ENCODE data around the gene DDAH1. TPM values are rescaled to one million over a fixed set of nuclear protein-coding genes. Genes with fewer than 3 reads are reported as not detected.

DDAH1 gene
- total and polyA plus RNA-seq, 9 donors: 3.3 to 32.3 (median 11.7) TPM

DNA sequence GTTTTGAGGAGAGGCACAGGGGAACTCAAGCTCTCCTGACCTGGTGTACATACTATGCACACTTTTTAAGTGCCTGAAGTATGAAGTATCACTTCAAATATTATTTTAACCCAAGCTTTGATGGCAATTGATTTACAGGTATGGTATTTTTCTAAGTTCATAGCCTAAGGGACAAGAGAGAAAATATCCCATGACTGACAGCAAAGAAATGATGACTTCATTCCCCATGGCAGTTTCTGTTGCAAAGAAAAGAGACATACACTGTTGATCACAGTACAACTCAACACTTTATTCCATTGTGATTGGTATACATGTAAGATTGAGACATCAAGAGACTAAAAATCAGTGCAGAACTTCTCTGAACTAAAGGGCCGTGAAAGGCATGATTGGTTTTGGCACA is 146.7 kb downstream of the DDAH1 start:
- Histone ChIP-seq H3K27ac (no peak overlapping the region), H3K36me3 (no peaks in the 10 kb centered on the region), H3K4me3 (no peak overlapping the region), H3K27me3 (no peaks in the 10 kb centered on the region), H3K9me3 (no peaks in the 10 kb centered on the region), H3K4me1 (ENCODE audit: insufficient read depth) (peaks cover 8% of the 10 kb centered on the region)
- intact Hi-C loops (cut with DNase I): loop anchor here in 1 of 4 donors (10.0 kb wide), 1 partner anchor 147 kb away; the partner anchor contains the start of gene DDAH1
- 88 to 95% (median 94%) methylated on average over 1 of the region's 1 CpG for WGBS, 3 donors
- TF ChIP-seq EP300 (IDR thresholded peaks at IDR 0.05): no peak
- TF ChIP-seq, protein P1, sequence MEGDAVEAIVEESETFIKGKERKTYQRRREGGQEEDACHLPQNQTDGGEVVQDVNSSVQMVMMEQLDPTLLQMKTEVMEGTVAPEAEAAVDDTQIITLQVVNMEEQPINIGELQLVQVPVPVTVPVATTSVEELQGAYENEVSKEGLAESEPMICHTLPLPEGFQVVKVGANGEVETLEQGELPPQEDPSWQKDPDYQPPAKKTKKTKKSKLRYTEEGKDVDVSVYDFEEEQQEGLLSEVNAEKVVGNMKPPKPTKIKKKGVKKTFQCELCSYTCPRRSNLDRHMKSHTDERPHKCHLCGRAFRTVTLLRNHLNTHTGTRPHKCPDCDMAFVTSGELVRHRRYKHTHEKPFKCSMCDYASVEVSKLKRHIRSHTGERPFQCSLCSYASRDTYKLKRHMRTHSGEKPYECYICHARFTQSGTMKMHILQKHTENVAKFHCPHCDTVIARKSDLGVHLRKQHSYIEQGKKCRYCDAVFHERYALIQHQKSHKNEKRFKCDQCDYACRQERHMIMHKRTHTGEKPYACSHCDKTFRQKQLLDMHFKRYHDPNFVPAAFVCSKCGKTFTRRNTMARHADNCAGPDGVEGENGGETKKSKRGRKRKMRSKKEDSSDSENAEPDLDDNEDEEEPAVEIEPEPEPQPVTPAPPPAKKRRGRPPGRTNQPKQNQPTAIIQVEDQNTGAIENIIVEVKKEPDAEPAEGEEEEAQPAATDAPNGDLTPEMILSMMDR (IDR thresholded peaks at IDR 0.05): no peak
- no peak for TF ChIP-seq POLR2A (IDR thresholded peaks at IDR 0.05)
- DNase-seq: no peak

DNA sequence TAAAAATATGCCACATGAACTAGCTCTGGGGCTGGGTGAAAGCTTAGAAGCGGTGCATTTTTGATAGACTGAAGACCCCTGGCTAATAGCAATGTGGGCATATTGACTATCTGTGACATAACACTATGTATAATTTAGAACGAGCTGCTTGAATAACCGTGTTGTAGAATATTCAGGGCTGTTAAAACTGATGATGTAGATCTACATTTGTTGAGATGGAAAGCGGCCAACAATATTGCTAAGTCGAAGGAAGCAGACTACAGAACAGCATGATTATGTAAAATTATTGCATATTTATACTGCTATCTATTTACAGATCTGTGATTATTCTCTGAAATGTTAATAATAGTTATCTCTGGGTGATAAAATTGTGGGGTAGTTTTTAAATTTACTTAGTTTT is 147.4 kb downstream of the DDAH1 start:
- Histone ChIP-seq H3K4me1 (ENCODE audit: insufficient read depth) (peaks cover 8% of the 10 kb centered on the region), H3K27ac (no peak overlapping the region), H3K9me3 (no peaks in the 10 kb centered on the region), H3K27me3 (no peaks in the 10 kb centered on the region), H3K36me3 (no peaks in the 10 kb centered on the region), H3K4me3 (no peak overlapping the region)
- WGBS, 3 donors: 80 to 83% (median 81%) methylated on average over 5 of the region's 5 CpGs
- intact Hi-C loops (cut with DNase I): loop anchor here in 1 of 4 donors (10.0 kb wide), 1 partner anchor 147 kb away; the partner anchor contains the start of gene DDAH1
- TF ChIP-seq POLR2A (IDR thresholded peaks at IDR 0.05) (no peak), EP300 (IDR thresholded peaks at IDR 0.05) (no peak)
- TF ChIP-seq, protein P1 (IDR thresholded peaks at IDR 0.05): no peak
- DNase-seq: no peak

DNA sequence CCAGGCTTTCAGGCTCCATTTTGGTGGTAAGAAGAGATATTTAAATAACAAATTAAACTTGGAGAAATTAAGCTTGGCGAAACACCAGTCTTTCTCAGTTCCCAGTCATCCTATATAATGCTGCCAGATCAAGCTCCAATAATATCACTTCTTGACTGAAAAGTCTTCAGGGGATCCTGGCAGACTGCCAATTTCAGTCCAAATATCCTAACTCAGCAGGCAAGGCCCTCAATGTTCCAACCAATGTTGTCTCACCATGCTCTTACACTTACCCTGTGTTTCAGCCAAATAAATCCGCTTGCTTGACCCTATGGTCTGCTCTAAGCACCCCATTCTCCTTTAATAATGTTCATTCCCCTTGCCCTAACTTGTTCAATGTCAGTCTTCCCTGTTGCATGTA is 148.6 kb downstream of the DDAH1 start:
- Histone ChIP-seq H3K4me3 (no peak overlapping the region), H3K27me3 (no peaks in the 10 kb centered on the region), H3K27ac (no peak overlapping the region), H3K4me1 (ENCODE audit: insufficient read depth) (peaks cover 8% of the 10 kb centered on the region), H3K9me3 (no peaks in the 10 kb centered on the region), H3K36me3 (no peaks in the 10 kb centered on the region)
- TF ChIP-seq, protein P1 (IDR thresholded peaks at IDR 0.05): no peak
- TF ChIP-seq EP300 (IDR thresholded peaks at IDR 0.05) (no peak), POLR2A (IDR thresholded peaks at IDR 0.05) (no peak)
- DNase-seq: no peak
- intact Hi-C loops (cut with DNase I): loop anchor here in 1 of 4 donors (10.0 kb wide), 1 partner anchor 148 kb away; the partner anchor contains the start of gene DDAH1
- 93 to 97% (median 96%) methylated on average over 2 of the region's 2 CpGs for WGBS, 3 donors

DNA sequence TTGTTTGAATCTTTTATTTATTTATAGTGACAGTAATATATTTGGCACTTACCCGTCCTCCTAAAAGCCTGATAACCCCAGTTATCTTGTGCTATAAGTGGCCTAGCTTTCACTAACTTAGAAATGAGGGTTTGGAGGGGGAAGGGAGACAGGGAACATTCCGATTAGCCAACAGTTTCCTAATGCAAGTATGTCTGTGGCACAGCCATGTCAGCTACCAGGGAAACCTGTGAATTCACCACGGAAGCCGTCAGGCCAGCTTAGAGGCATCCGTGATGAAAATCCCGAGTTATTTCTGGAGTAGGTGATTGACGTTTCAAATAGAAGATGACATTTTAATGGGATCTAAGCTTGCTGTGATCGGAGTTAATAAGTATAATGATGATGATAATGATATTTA is 149.2 kb downstream of the DDAH1 start:
- TF ChIP-seq, protein P1 (IDR thresholded peaks at IDR 0.05): no peak
- no peak for TF ChIP-seq EP300 (IDR thresholded peaks at IDR 0.05)
- TF ChIP-seq POLR2A (IDR thresholded peaks at IDR 0.05): no peak
- H3K4me1 ChIP-seq (ENCODE audit: insufficient read depth): peaks cover 8% of the 10 kb centered on the region
- H3K4me3 ChIP-seq: no peak overlapping the region
- WGBS, 3 donors: 79 to 85% (median 79%) methylated on average over 8 of the region's 8 CpGs
- H3K9me3 ChIP-seq: no peaks in the 10 kb centered on the region
- H3K27me3 ChIP-seq: no peaks in the 10 kb centered on the region
- DNase-seq: no peak
- H3K27ac ChIP-seq: no peak overlapping the region
- intact Hi-C loops (cut with DNase I): loop anchor here in 1 of 4 donors (10.0 kb wide), 1 partner anchor 149 kb away; the partner anchor contains the start of gene DDAH1
- H3K36me3 ChIP-seq: no peaks in the 10 kb centered on the region

Data from ovary (tissue), 9 donors.